ENCODE measurements around the gene ITPKB.
"Not testable (repeated sequence)": the region's sequence is repeated elsewhere in the genome, so short reads cannot be mapped to it uniquely, and the experiment has no call there.

ITPKB gene

GRCh38 chr1:226611301-226611700 lies 127.8 kb downstream of the ITPKB start:
- no peak for DNase-seq

GRCh38 chr1:226610671-226611070 lies 128.4 kb downstream of the ITPKB start:
- no peak for DNase-seq

- no peak for DNase-seq
Measured at GRCh38 chr1:226609836-226610455, 129.1 kb downstream of the ITPKB start.

GRCh38 chr1:226608699-226609505 lies 130.2 kb downstream of the ITPKB start:
- peak; percentile 71 for DNase-seq

DNA sequence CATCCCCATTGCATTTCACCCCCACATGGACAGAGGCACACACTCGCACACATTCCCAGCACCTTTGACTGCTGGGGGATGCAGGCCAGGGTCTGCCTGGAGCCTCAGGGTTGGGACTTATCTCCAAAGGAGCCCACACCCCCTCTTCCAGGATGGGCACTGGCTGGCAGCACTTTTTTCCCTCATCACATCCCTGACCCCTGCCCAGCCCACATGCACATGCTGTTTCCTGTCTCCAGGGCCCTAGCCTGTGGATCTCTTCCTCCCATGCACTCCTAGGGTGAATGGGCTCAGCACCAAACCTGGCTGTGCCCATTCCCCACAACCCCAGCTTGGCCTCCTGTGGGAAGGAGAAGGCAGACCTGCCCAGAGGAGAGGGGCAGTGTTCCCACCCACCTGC lies 131.3 kb downstream of the ITPKB start:
- DNase-seq: no peak

DNA sequence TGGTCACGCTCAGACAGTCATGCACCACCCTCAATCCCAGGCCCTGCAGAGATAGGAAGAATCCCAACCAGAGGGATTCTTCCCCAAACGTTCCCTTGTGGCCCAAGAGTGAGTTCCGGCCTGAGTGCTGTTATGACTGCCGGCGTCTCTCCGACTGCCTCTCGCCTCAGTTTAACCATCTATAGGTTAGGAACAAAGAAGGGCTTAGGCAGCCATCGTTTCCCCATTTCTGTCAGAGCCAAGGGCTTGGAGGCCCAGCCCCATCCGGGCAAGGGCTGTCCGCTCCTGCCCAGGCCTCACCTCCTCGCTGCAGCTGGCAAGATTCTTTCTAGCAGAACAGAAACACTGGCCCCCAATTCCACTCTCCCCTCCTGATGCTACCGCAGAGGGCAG lies 131.8 kb downstream of the ITPKB start:
- DNase-seq: no peak

- no peak for DNase-seq
Measured at GRCh38 chr1:226606311-226607267, 132.5 kb downstream of the ITPKB start.

GRCh38 chr1:226605318-226605950 lies 133.6 kb downstream of the ITPKB start:
- DNase-seq: no peak

GRCh38 chr1:226604560-226605317 lies 134.3 kb downstream of the ITPKB start:
- DNase-seq: no peak

DNA sequence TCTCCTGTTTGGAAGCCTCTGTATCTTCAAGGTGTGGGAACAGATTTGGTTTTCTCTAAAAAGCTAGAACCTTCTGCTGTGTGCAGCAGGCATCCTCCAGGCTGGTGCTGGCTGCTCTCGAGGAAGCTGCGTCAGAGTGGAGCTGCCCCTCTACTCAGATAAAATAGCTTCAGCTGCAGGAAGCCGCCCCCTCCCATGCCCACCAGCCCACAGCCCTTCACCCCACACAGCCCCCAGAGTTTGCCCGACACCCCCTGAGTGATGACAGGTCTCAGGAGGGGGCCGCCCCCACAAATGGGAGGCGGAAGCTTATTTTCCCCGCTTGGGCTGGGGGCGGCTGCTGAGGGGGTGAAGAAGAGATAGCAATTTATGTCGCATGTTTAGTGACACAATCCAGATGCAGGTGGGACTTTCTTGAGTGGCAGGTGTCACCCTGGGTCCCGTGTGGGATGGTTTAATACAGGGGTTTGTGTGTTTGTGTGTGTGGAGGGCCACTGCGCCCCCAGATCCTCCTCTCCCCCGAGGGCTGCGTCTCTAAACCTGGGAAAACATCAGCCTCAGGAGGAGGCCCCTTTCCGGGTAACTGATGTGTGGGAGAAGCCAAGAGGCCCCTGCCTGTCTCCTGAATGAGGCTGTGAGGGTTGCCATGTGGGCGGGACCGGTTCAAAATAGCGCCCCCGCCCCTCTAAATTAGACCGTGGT lies 135.1 kb downstream of the ITPKB start:
- no peak for DNase-seq

DNA sequence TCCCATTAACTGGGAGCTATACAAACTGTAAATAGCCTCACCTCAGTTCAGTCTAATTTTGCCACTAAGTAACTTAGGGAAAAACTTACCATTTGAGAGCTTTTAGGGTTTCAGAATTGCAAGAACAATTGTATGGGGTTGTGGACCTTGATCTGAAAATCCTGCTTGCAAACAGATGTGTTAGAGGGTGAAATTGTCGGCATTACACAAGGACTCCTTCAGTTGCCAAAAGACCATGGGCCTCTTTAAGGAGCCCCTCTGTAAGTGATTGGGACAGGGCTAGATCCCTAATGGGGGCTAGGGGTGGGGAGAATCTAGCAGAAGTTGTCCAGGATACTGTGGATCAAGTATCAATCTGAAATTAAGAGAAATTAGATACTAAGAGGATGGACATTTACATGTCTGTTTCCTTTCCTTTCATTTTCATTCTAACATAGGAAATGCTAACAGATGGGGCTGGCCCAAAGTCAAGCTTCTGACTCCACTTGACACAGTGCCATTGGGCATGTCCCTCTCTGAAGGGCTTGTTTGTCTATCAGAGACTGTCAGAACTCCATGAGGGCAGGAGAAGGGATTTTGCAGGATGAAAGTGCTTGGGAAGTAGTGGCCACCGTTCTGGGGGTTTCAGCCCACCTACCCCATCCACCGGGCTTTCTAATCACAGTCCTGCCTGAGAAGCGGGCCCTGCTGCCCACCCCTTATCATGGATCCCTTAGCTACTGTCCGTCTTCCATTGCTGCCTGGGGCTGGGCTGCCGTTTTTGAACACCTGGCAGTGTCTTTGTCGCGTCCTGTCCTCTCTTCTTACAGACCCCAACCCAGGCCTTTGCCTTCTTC lies 135.8 kb downstream of the ITPKB start:
- DNase-seq: peak; percentile 95

- no peak for DNase-seq
Measured at GRCh38 chr1:226602186-226603021, 136.7 kb downstream of the ITPKB start.

- DNase-seq: no peak
Measured at GRCh38 chr1:226601456-226601855, 137.6 kb downstream of the ITPKB start.

DNA sequence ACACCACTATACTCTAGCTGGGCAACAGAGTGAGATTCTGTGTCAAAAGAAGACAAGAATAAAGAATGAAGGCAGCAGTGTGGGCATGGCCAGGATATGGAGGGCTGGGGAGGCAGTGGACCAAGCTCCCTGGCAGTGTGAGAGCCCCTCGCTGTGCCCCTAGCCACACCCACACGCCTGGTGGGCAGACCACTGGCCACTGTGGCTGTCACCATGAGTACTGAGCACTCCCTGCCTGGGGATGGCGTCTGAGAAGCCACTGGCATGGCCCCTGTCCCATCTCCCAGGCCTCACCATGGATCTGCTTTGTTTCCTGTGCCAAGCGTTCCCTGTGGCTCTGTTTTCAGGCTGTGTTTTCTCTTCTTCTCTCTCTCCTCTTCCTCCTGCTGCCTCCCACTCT lies 138.8 kb downstream of the ITPKB start:
- DNase-seq: no peak

DNA sequence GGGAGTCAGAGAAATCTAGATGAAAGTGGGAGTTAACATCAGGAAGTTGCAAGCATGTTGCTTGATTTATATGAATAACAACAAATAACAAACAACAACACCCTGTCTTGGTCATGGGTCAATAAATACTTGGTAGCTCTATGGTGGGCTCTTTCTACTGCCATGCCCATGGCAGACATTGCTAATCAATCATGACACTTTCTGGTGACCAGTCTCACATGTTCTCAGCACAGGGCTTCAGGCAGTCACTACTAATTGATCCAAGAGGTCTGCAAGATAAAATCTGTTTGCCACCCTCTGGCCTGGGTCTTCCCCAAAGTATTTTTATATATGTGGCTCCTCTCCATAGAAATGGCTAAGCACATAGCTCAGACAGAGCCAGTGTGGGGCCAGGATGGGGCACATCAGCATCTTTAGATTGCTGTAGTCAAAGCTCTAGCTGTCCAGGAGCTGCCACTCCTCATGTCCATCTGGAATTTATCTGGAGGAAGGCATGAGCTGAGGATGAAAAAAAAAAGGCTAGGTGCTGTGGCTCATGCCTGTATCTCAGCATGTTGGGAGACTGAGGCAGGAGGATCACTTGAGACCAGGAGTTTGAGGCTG lies 139.3 kb downstream of the ITPKB start:
- DNase-seq: no peak

DNA sequence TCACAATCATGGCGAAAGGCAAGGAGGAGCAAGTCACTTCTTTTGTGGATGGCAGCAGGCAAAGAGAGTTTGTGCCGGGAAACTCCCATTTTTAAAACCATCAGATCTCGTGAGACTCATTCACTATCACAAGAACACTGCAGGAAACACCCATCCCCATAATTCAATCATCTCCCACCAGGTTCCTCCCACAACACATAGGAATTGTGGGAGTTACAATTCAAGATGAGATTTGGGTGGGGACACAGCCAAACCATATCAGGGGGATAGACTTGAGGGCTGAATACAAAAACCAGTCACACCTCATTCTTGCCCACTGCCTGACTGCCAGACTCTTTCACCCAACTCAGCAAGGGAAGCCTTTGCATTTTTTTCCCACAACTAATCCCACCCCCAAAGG lies 140.1 kb downstream of the ITPKB start:
- DNase-seq: not testable (repeated sequence)

GRCh38 chr1:226598455-226598849 lies 140.6 kb downstream of the ITPKB start:
- no peak for DNase-seq

DNA sequence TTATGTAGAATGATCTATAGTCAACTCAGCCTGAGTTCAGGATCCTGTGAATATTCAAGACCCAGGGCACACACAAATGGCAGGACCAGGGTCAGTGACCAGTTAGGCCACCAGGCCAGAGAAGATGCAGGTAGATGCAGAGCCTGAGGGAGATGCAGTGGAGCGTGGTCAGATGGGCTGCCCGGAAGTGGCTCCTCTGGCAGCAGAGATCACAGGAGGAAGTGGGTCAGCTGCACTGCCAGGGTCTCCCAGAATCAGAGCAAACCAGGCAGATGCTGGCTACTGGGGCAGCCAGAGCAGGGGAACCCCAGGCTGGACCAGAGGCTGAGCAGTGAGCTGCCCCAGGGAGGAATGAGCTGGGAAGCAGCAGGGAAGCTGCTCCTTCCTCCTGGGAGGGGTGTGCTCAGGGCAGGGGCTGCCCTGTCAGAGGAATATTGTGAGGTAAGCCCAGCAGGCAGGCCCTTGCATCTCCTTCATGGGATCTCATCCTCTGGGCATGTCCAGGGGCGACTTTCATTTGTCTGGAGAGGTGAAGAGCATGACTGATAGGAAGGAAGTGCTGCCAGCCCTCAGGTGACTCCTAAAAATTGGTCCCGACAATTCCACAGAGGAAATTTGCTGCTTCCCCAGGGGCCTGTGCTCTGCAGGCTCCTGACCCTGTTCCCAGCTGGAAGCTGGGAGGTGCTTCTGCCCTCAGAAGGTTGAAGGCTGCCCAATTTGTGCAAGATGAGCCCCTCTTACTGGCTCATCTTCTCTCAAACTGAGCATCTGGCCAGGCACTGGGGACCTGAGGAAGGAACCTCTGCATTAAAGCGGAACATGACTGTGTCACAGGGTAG lies 141.2 kb downstream of the ITPKB start:
- DNase-seq: no peak

All from NCI-H1694 (cell line).